Fibroblast of skin of abdomen (primary cell): ENCODE results near the gene GLCCI1.
"Not testable (repeated sequence)": the region's sequence is repeated elsewhere in the genome, so short reads cannot be mapped to it uniquely, and the experiment has no call there.

Source experiments
- DNase-seq: peaks from one replicate; pipeline ENCODE4 v3.0.0-alpha.2; 2013

Gene GLCCI1

GRCh38 chr7:8052824-8053223 lies 84.2 kb downstream of the GLCCI1 start:
- DNase-seq = no peak

DNA sequence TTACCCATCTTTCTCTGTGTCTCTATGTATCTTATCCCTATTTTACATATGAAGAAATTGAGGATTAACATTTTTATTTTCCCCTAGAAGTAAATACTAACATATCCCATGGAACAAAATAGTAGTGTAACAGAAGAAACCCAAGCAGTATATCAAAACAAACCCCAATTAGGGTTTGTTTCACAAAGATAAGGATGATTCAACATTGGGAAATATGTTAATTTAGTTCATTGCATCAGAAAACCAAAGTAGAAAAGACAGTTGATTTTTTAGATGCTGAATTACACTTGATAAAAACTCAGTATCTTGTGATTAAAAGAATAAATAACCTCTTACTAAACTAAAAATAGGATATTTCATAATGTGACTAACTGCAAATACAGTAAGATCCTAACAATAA lies 87.8 kb downstream of the GLCCI1 start:
- DNase-seq = no peak

DNA sequence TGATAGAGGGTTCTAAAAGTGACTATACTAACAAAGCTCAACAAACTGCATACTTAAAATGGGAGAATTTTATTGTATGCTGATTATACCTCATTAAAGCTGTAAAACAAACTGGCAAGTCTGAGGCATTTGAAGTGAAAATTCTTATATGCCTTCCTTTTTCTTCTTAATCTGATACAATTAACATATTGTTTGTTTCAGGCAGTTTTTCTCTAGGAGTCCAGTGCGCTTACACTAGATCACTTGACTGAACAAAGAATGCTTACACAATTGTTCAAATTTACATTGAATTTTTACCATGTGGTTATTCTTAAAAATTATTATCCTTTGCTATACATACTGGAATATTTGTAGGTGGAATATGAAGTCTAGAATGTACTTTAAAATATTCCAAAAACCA lies 89.0 kb downstream of the GLCCI1 start:
- no peak for DNase-seq

DNA sequence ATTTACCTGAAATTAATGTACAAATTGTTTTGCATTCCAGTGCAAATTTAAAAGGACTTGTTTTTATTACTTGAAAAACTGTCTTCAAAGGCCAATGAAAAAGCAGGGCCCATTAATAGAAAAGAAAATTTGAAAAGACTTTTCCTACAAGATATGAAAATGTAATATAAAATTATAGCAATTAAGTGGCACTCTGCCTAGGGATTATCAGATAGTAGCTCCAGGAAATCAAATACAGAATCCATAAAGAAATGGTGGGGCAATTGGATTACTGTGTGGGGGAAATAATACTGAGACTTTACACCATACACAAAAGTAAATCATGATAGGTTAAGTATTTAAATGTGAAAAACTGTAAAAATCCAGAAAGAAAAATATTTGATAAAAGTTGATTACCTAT lies 89.7 kb downstream of the GLCCI1 start:
- no peak for DNase-seq

DNA sequence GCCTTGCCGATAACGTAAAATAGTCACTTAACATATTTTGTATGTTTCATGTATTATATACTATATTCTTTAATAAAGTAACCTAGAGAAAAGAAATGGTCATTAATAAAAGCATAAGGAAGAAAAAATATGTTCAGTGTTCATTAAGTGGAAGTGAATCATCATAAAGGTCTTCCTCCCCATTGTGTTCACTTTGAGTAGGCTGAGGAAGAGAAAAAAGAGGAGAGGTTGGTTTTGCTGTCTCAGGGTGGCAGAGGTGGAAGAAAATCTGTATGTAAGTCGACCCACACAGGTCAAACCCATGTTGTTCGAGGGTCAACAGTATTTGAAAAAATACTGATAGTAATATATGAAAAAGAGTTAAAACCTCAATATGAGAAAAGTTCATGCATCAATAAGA lies 90.3 kb downstream of the GLCCI1 start:
- DNase-seq = no peak

DNA sequence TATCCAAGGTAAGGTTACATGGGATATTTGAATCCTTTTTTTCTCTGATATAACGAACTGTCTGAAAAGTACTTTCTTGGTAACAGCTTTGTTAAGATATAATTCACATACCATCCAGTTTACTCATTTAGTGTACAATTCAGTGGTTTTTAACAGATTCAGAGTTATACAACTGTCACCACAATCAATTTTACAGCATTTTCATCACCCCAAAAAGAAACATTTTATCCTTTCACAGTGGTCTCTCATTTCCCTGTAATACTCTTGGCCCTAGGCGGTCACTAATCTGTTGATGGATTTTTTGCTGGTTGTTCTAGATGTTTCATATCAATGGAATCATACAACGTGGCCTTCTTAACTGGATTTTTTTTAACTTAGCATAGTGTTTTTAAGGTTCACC lies 91.6 kb downstream of the GLCCI1 start:
- DNase-seq = peak; percentile 34

GRCh38 chr7:8063300-8063699 lies 94.7 kb downstream of the GLCCI1 start:
- not testable (repeated sequence) for DNase-seq

- DNase-seq = peak; percentile 42
Observed at GRCh38 chr7:8063706-8064297, 95.2 kb downstream of the GLCCI1 start.

GRCh38 chr7:8064828-8065227 lies 96.2 kb downstream of the GLCCI1 start:
- no peak for DNase-seq

DNA sequence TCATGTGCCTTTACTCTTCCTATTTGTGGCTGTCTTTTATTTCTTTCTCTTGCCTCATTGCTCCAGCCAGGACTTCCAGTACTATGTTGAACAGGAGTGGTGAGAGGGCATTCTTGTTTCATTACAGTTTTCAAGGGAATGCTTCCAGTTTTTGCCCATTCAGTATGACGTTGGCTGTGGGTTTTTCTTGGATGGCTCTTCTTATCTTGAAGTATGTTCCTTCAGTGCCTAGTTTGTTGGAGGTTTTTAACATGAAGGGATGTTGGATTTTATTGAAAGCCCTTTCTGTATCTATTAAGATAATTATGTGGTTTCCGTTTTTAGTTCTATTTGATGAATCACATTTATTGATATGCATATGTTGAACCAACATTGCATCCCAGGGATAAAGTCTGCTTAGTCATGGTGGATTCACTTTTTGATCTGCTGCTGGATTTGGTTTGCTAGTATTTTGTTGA lies 96.8 kb downstream of the GLCCI1 start:
- DNase-seq = peak; percentile 83

- DNase-seq = no peak
Observed at GRCh38 chr7:8068892-8069686, 100.5 kb downstream of the GLCCI1 start.

DNA sequence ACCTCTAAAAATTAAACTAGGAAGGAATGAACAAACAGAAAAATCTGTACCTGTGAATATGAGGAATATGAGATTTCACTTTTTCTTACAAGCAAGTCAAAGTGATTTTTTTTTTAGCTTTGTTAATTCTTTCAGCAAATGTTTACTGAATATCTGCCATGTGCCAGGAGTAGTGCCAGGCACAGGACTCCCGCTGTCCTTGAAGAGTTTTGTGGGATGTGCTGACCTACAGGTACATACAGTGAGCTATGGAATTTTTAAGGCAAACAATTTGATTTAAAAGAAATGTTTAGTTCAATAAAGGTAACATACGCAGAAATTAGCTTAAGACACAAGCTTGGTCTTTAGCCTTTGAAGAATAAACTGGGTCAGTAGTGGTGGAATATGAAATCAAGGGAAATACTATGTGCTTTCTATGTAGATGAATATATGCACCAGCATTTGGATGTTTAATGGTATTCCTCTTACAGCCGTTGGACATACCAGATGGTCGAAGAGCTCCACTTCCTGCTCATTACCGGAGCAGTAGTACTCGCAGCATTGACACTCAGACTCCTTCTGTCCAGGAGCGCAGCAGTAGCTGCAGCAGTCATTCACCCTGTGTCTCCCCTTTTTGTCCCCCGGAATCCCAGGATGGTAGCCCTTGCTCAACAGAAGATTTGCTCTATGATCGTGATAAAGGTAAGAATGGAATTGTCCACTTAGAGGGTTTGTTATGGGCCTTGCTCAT lies 102.0 kb downstream of the GLCCI1 start:
- no peak for DNase-seq

DNA sequence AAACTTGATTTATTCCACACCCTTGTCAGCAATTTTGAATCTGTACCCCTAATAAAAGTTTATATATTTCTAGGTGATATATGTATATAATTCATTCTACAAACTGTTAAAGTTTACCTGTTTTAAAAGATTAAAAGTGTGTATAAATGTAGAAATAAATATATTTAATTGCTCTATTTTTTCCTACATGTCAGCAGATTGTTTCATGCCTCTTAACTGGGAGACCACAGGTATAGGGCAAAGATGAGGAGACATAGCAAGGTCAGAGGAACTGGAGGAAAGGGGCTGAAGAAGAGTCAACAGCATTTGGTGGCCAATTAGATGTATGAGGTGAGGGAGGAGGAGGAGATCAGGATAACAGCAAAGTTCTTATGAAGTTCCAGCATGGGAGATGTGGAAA lies 109.8 kb downstream of the GLCCI1 start:
- DNase-seq = no peak

GRCh38 chr7:8082762-8083161 lies 114.2 kb downstream of the GLCCI1 start:
- DNase-seq = no peak

- no peak for DNase-seq
Observed at GRCh38 chr7:8084836-8085235, 116.2 kb downstream of the GLCCI1 start.

DNA sequence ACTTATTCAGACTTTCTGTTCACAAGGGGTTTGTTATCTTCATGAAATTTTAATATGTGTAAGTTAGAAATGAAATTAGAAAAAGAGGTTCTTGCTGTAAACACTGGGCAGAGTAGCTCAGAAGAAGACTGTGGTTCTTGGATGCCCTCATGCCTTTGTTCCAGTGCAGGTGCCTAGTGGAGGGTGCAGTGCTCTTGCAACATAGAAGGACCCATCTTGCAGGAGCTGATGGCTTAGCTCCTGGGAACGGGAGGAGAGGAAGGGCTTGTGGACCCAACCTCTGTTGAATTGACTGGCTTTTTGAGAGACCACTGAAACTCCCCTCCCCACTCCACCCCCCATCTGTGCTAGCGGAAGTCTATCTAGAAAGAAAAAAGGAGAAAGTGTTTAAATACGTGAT lies 116.8 kb downstream of the GLCCI1 start:
- DNase-seq = no peak

GRCh38 chr7:8086239-8086638 lies 117.6 kb downstream of the GLCCI1 start:
- no peak for DNase-seq

- DNase-seq = no peak
Observed at GRCh38 chr7:8089036-8089780, 120.6 kb downstream of the GLCCI1 start.

GRCh38 chr7:8092140-8092539 lies 123.5 kb downstream of the GLCCI1 start:
- no peak for DNase-seq

GRCh38 chr7:8094164-8095140 lies 125.9 kb downstream of the GLCCI1 start:
- DNase-seq = no peak

- not testable (repeated sequence) for DNase-seq
Observed at GRCh38 chr7:8101292-8101691, 132.7 kb downstream of the GLCCI1 start.

DNA sequence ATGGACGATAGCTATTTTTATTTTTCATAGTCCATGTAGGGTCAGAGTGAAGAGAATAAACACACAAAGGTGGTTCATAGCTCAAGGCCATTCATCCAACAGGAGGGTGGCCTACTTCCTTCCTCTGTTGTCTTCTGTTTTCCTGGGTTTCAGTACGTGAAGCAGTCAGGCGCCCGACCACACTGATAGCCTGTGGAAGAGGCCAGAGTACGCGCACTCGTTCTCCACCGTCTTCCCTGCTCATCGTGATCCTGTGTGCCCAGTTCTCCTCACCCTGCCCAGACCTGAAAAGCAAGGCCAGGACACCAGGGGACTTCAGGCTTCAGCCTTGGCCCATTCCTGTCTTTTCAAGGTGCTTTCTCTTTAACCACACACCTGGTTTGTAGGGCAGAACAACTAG lies 134.7 kb downstream of the GLCCI1 start:
- no peak for DNase-seq
